Measurements from ENCODE around the gene HOXC6. TPM values are rescaled to one million over a fixed set of nuclear protein-coding genes. Genes with fewer than 3 reads are reported as not detected.
A peak's percentile ranks its signal among the peaks of the same experiment; 100 is the strongest.

HOXC6 gene
- total and polyA plus RNA-seq, 9 of the 15 experiments (the other 6 are each of a cell fraction or from before 2014, with no cell fraction given) = 0.06 to 4.0 (median 1.4) TPM

- TF ChIP-seq DEAF1 (CRISPR knock-in tag; IDR thresholded peaks at IDR 0.05) = peak; percentile 74
- no peak for TF ChIP-seq HNRNPL (IDR thresholded peaks at IDR 0.05; ENCODE audit: low read depth, low read length)
- no peak for TF ChIP-seq ZNF431 (CRISPR knock-in tag; IDR thresholded peaks at IDR 0.05)
- peak; percentile 56 for TF ChIP-seq CXXC5 (CRISPR knock-in tag; IDR thresholded peaks at IDR 0.05)
- TF ChIP-seq POLR2G (IDR thresholded peaks at IDR 0.05; ENCODE audit: low read depth, low read length) = no peak
- TF ChIP-seq ZBTB33 (CRISPR knock-in tag; IDR thresholded peaks at IDR 0.05) = peak; percentile 93
- 0 out of 2 replicates have a peak, but pooled peaks have one; percentile 28 for TF ChIP-seq SREBF1 (IDR thresholded peaks at IDR 0.05; ENCODE audit: borderline replicate concordance, low read depth, low read length)
- TF ChIP-seq CTCF (IDR thresholded peaks at IDR 0.05 in 2 of 3, conservative IDR thresholded peaks at IDR 0.05 in 1 of 3; ENCODE audit: insufficient read depth in 2 of 3, low read depth in 1 of 3, low read length in 3 of 3) = peak; percentile 82 to 95 (median 95)
- peak; percentile 88 for TF ChIP-seq NR2C1 (IDR thresholded peaks at IDR 0.05)
- peak; percentile 93 for TF ChIP-seq NR2C1 (tag; IDR thresholded peaks at IDR 0.05)
- peak; percentile 84 for TF ChIP-seq RB1 (IDR thresholded peaks at IDR 0.05; ENCODE audit: low read depth)
- peak; percentile 14; the same call in 1 of the 2 replicates for TF ChIP-seq ESRRA (IDR thresholded peaks at IDR 0.05; ENCODE audit: borderline replicate concordance, low read depth)
- peak; percentile 69; the same call in 1 of the 2 replicates for TF ChIP-seq TFAP4 (CRISPR knock-in tag; IDR thresholded peaks at IDR 0.05; ENCODE audit: borderline replicate concordance)
- TF ChIP-seq ZNF589 (CRISPR knock-in tag; IDR thresholded peaks at IDR 0.05; ENCODE audit: low read depth) = peak; percentile 39; the same call in 1 of the 2 replicates
- TF ChIP-seq RAD51 (IDR thresholded peaks at IDR 0.05; ENCODE audit: borderline replicate concordance, low read depth) = peak; percentile 64
- no peak for TF ChIP-seq HBP1 (CRISPR knock-in tag; IDR thresholded peaks at IDR 0.05)
- peak; percentile 71; the same call in 1 of the 2 replicates for TF ChIP-seq STAG1 (CRISPR knock-in tag; IDR thresholded peaks at IDR 0.05; ENCODE audit: borderline replicate concordance)
- peak; percentile 37 for TF ChIP-seq FOS (IDR thresholded peaks at IDR 0.05; ENCODE audit: extremely low read depth, insufficient read length)
- TF ChIP-seq ETV1 (tag; conservative IDR thresholded peaks at IDR 0.05; ENCODE audit: low read depth) = 0 out of 2 replicates have a peak, but pooled peaks have one; percentile 23
Measured at GRCh38 chr12:53984901-53985691, 43.1 kb upstream of the HOXC6 start, which contains the start of gene HOXC10 (continued).
